SJSA1 (cell line): ENCODE results near the gene POU3F4. TPM values are rescaled to one million over a fixed set of nuclear protein-coding genes. Genes with fewer than 3 reads are reported as not detected.

Experiments used
- DNase-seq, 2 experiments: peaks; one replicate each; pipeline ENCODE4 v3.0.0-alpha.2; 2015 to 2020; ENCODE audit warnings: low spot score in 2 of 2, low read depth in 1 of 2
- H3K27ac ChIP-seq: fragments of 250-450 bp; sonication (Bioruptor Pico); 2 replicates; pipeline ENCODE4 v1.5.1; 2020; ENCODE audit warnings: mild to moderate bottlenecking, moderate library complexity
- H3K27me3 ChIP-seq: fragments of 250-450 bp; sonication (Bioruptor Pico); replicated peaks from 2 replicates; pipeline ENCODE4 v1.5.1; 2020; ENCODE audit warnings: mild to moderate bottlenecking, moderate library complexity
- H3K36me3 ChIP-seq: fragments of 250-450 bp; sonication (Bioruptor Pico); 2 replicates; pipeline ENCODE4 v1.5.1; 2020; ENCODE audit warnings: mild to moderate bottlenecking
- H3K4me1 ChIP-seq: fragments of 250-450 bp; sonication (Bioruptor Pico); replicated peaks from 2 replicates; pipeline ENCODE4 v1.6.1; 2021; ENCODE audit warnings: mild to moderate bottlenecking
- H3K4me3 ChIP-seq: fragments of 250-450 bp; sonication (Bioruptor Pico); 2 replicates; pipeline ENCODE4 v1.5.1; 2020; ENCODE audit warnings: mild to moderate bottlenecking
- H3K9me3 ChIP-seq: fragments of 250-450 bp; sonication (Bioruptor Pico); replicated peaks from 2 replicates; pipeline ENCODE4 v1.5.1; 2020; ENCODE audit warnings: mild to moderate bottlenecking
- total RNA-seq: library from RNA; depleted of rRNA; stranded (reverse); fragments of >200 nt; shearing (Covaris generic); gene quantifications from 2 replicates; pipeline ENCODE4 v1.2.3, GENCODE V29; 2014; rRNA removed

Gene POU3F4
- not detected in 2 replicates for total RNA-seq

DNA sequence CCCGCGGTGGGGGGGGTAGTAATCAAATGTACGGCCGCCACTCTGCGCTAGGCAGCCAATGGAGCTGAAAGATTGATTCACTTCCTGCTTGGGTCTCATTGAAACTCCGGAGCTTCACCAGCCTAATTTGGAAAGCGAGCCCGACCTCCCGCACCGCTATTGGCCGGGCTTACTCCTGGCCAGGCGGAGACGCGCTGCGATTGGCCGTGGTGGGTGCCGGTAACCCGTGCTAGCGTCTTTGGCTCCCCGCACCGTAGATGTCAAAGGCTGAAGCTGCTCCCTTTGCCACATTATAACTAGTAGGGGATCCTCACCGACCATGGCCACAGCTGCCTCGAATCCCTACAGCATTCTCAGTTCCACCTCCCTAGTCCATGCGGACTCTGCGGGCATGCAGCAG, at the start of gene POU3F4:
Gene POU3F4, plus strand, starts transcription at position 285 of the 400 bp plus-strand sequence. Its CDS starts 35 bp downstream, at position 320.
- no peaks in the 10 kb centered on the region for H3K27me3 ChIP-seq
- no peaks in the 10 kb centered on the region for H3K9me3 ChIP-seq
- no peak within 1 kb of the TSS for H3K27ac ChIP-seq
- no peaks in the 10 kb centered on the region for H3K4me1 ChIP-seq
- no peak within 1 kb of the TSS for H3K4me3 ChIP-seq
- no peak for DNase-seq
- no peaks in the 10 kb centered on the region for H3K36me3 ChIP-seq

DNA sequence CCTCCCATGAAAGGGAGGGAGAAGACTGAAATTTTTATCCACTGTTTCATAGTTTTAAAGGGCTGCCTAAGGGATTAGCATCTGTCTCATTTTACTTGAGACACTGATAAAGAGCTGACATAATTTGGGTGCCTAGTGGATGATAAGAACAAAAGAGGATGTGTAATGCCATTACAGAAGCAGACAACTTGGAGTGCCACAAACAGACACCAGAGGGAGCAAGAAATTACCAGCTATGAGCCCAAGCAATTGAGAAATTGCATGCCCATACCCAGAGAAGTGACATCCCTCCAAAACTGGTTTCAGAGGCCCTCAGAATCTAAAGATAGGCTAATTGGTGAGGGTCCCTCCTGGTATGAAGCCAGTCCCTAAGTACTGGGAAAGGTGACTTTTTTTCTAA, 38.5 kb upstream of the POU3F4 start:
- Histone ChIP-seq H3K27me3 (no peaks in the 10 kb centered on the region), H3K4me1 (no peaks in the 10 kb centered on the region), H3K4me3 (no peak overlapping the region), H3K36me3 (no peaks in the 10 kb centered on the region), H3K9me3 (no peaks in the 10 kb centered on the region), H3K27ac (no peak overlapping the region)
- DNase-seq, result no peak

DNA sequence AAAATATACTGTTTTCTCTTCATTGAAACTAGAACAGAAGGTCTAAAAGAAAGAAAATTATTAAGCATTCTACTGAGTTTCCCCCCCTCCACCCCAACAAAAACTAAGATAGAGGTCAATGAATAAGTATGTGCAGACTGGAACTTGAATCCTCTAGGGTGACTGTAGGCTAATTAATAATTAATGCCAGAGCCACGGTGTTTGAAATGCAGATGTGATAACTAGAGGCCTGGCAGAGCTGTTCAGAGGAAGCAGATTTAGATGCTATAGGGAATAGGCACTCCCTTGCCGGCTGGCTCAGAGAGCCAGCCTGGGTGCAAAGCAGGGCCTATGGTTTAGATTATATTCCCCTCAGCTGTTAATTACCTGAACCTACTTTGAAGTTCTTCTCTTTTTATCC, 12.2 kb upstream of the POU3F4 start:
- no peaks in the 10 kb centered on the region for H3K4me1 ChIP-seq
- H3K27me3 ChIP-seq, result no peaks in the 10 kb centered on the region
- no peak overlapping the region for H3K4me3 ChIP-seq
- H3K9me3 ChIP-seq, result no peaks in the 10 kb centered on the region
- no peak for DNase-seq
- no peaks in the 10 kb centered on the region for H3K36me3 ChIP-seq
- H3K27ac ChIP-seq, result no peak overlapping the region

DNA sequence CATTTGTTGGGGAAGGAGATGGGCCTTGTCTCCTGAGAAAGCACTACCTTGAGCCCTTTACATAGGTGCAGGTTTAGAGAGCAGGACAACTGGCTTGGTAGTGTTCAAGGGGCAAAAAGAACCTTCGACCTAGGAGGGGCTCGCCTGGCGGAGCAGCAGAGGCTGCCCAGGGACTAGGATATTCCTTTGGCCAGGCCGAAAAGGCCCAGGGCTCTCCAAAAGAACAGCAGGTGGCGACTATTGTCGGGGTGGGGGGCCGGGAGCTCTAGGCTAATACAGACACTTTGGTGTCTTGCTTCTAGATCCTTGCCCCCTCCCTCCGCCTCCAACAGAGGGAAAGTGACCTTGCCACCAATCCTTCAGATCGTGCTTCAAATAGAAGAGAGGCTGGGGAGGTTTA, 7.1 kb upstream of the POU3F4 start:
- DNase-seq, result no peak
- Histone ChIP-seq H3K36me3 (no peaks in the 10 kb centered on the region), H3K9me3 (no peaks in the 10 kb centered on the region), H3K27ac (no peak overlapping the region), H3K4me3 (no peak overlapping the region), H3K27me3 (no peaks in the 10 kb centered on the region), H3K4me1 (no peaks in the 10 kb centered on the region)

DNA sequence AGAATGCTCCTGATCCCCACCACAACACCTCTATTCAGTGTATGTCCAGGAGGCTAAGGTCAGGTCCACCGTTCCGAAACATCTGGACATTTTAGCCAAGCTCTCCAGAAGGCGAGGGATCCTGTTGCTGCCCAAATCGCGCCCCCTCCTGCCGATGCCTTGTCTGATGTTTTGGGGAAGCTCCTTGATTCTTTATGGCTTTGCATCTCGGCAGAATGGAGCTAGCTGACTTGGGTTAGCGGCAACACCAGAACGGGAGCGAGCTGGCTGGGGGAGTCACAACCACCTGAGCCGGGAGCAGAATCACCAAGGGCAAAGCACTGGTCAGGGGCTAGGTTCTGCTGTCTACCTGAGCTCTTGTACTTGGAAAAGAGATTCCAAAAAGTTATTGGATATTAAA, 6.6 kb upstream of the POU3F4 start:
- Histone ChIP-seq H3K4me3 (no peak overlapping the region), H3K27ac (no peak overlapping the region), H3K27me3 (no peaks in the 10 kb centered on the region), H3K4me1 (no peaks in the 10 kb centered on the region), H3K9me3 (no peaks in the 10 kb centered on the region), H3K36me3 (no peaks in the 10 kb centered on the region)
- DNase-seq, result no peak

DNA sequence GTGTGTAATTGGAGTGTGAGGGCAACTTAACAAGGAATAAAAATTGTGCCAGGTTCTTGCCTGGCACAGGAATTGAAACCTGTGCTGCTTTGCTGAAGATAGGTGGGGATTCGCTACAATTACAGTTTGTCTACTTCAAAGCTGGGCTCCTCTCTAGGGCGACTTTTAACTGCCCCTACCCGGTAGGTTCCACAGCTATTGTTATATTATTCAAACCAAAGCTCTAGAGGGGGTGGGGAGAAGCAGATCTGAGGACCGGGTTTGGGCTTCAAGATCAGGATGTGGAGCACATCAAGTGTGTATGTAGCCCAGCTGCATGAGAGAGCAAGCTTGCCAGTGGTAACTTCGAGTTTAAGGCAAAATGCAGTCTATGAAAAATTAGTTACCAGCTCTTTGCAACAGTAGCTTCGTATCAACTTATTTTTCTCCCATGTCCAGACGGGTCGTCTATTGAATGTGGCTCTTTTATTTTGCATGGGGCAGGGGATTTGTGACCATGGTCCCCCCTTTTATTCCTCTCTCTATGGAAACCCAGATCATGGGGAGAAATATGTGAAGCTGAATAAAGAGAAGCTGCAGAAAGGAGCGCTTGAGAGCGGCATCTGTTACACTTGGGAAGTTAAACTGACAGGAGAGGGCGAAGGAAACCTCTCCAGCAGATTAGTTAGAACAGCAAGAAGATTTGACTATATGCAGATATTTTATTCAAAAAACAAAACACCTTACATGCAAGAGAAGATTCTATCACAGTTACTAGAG, 3.2 kb upstream of the POU3F4 start:
- Histone ChIP-seq H3K4me3 (no peak overlapping the region), H3K9me3 (no peaks in the 10 kb centered on the region), H3K36me3 (no peaks in the 10 kb centered on the region), H3K4me1 (no peaks in the 10 kb centered on the region), H3K27me3 (no peaks in the 10 kb centered on the region), H3K27ac (no peak overlapping the region)
- no peak for DNase-seq

DNA sequence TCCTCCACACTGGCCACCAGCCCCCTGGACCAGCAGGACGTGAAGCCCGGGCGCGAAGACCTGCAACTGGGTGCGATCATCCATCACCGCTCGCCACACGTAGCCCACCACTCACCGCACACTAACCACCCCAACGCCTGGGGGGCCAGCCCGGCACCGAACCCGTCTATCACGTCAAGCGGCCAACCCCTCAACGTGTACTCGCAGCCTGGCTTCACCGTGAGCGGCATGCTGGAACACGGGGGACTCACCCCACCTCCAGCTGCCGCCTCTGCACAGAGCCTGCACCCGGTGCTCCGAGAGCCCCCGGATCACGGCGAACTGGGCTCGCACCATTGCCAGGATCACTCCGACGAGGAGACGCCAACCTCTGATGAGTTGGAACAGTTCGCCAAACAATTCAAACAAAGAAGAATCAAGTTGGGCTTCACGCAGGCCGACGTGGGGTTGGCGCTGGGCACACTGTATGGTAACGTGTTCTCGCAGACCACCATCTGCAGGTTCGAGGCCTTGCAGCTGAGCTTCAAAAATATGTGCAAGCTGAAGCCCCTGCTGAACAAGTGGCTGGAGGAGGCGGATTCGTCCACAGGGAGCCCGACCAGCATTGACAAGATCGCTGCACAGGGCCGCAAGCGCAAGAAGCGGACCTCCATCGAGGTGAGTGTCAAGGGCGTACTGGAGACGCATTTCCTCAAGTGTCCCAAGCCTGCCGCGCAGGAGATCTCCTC, 600 bp downstream of the POU3F4 start:
- Histone ChIP-seq H3K4me3 (no peak overlapping the region), H3K4me1 (no peaks in the 10 kb centered on the region), H3K27me3 (no peaks in the 10 kb centered on the region), H3K36me3 (no peaks in the 10 kb centered on the region), H3K27ac (no peak overlapping the region), H3K9me3 (no peaks in the 10 kb centered on the region)
- no peak for DNase-seq

DNA sequence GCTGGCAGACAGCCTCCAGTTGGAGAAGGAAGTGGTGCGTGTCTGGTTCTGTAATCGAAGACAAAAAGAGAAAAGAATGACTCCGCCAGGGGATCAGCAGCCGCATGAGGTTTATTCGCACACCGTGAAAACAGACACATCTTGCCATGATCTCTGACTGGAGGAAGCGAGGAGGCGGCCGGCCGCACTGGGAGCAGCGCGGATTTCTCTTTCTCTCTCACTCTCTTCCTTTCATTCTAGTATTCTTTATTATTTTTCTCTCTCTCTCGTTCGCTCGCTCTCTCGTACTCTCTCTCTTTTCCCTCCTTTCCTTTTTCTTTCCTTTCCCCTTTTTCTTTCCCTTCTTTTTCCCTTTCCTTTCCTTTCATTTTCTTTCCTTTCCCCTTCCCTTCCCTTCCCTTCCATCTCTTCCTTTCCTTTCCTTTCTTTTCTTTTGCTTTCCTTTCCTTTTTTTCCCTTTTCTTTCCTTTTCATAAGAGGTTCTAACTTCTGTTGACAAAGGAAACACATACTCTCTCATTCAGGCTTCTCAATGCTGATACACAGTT, 1.2 kb downstream of the POU3F4 start:
- Histone ChIP-seq H3K36me3 (no peaks in the 10 kb centered on the region), H3K4me1 (no peaks in the 10 kb centered on the region), H3K9me3 (no peaks in the 10 kb centered on the region), H3K27ac (no peak overlapping the region), H3K27me3 (no peaks in the 10 kb centered on the region), H3K4me3 (no peak overlapping the region)
- DNase-seq, result no peak

DNA sequence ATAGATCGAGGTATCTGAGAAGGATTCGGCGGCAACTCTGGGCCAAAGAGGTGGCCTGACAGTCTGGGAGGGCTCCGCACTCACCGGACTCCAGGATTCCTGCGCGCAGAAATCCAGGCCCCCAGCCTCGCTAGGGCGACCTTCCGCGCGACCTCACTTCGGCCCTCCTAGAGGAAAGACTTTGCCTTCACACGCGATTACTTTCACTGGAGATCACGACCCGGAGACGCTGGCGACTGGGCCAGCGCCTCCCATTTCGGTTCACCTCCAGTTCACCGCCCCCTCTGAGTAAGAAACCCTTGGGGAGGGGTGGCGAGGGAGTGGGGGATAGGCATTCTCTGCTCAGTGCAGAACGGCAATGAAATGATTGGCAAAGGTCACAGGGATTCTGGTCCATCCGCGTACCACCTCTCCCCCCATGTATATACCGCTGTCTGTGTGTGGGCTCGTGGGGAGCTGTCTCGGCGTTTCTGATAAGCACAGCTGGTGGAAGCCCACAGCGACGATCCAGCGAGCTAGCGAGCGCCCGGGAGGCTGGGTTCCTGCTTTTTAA, 2.5 kb downstream of the POU3F4 start:
- Histone ChIP-seq H3K27ac (no peak overlapping the region), H3K27me3 (no peaks in the 10 kb centered on the region), H3K36me3 (no peaks in the 10 kb centered on the region), H3K4me1 (no peaks in the 10 kb centered on the region), H3K9me3 (no peaks in the 10 kb centered on the region), H3K4me3 (no peak overlapping the region)
- DNase-seq, result no peak

DNA sequence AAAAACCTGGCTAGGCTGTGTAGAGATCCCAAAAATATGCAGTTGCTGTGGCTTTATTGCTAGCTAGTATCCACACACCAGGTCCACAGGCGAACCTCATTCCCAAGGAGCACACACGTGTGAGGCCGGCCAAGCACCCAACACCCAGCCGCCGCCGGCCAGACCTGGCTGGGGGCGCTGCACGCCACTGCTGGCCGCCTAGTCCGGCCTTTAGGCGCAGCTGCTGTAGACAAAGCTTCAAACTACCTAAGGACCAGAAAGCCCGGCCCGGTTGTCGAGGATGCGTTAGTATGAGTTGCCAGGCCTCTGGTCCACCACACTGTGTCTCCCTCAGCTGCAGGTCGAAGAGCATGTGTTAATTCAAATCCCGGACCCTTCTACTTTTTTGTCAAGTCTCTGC, 3.1 kb downstream of the POU3F4 start:
- Histone ChIP-seq H3K27me3 (no peaks in the 10 kb centered on the region), H3K27ac (no peak overlapping the region), H3K36me3 (no peaks in the 10 kb centered on the region), H3K4me1 (no peaks in the 10 kb centered on the region), H3K4me3 (no peak overlapping the region), H3K9me3 (no peaks in the 10 kb centered on the region)
- no peak for DNase-seq

DNA sequence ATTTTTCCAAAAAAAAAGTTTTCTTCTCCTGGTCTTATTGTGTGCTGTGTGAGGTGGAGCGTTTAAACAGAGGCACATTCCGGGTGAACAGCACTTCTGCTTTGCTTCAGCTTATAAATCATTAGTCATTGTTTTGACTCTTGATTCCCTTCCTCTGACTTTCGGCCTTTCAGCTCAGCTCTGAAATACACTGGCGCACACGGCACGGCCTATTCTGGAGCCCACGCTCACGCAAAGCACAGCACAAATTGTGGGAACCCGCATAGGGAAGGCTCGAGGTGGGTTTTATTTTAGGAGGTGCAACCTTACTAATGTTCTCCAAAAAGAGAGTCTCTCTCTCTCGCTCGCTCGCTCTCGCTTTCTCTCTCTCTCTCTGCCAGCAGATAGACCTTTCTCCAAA, 4.0 kb downstream of the POU3F4 start:
- H3K27ac ChIP-seq, result no peak overlapping the region
- DNase-seq, result no peak

DNA sequence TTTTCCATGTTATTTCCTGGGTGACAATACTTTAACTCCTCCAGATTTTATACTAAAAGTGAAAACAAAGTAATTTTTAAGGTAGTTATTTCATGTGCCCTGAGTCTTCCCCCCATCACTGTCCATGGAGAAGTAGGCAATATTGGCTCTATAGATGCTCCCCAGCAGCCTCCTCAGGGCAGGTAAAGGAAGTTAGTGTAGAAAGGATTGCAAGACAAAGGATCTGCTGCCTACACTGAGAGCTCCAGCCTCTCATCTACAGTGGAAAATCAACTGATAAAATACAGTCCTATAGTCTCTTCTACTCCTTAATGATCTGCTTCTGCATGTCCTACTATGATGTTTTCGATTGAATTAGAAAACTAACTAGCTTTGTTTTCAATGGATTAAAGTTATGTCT, 8.5 kb downstream of the POU3F4 start:
- H3K27me3 ChIP-seq, result no peaks in the 10 kb centered on the region
- H3K4me1 ChIP-seq, result no peaks in the 10 kb centered on the region
- no peak for DNase-seq
- H3K27ac ChIP-seq, result no peak overlapping the region
- no peaks in the 10 kb centered on the region for H3K36me3 ChIP-seq
- no peak overlapping the region for H3K4me3 ChIP-seq
- no peaks in the 10 kb centered on the region for H3K9me3 ChIP-seq

More for the DNA sequence above, 4.0 kb downstream of the POU3F4 start:
- no peak overlapping the region for H3K4me3 ChIP-seq
- H3K9me3 ChIP-seq, result no peaks in the 10 kb centered on the region
- no peaks in the 10 kb centered on the region for H3K4me1 ChIP-seq
- H3K36me3 ChIP-seq, result no peaks in the 10 kb centered on the region
- no peaks in the 10 kb centered on the region for H3K27me3 ChIP-seq

DNA sequence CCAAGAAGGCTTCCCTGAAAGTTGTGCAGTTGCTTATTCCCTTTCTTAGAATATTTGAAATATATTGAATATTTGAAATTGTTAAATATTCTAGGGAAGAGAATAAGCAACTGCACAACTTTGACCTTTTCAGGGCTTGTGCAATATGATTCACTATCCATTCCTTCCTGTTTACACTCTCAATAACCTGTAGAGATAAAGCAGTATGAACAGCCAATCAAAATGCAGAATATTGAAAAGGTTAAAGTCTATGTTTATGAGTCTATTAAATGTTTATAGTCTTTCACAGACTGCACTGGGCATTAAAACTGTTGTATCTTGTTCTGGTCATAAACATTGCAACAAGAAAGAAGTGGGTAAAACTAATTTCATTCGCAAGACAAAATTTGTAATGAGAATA, 13.8 kb downstream of the POU3F4 start:
- Histone ChIP-seq H3K36me3 (no peaks in the 10 kb centered on the region), H3K4me3 (no peak overlapping the region), H3K9me3 (no peaks in the 10 kb centered on the region), H3K27ac (no peak overlapping the region), H3K27me3 (no peaks in the 10 kb centered on the region), H3K4me1 (no peaks in the 10 kb centered on the region)
- DNase-seq, result no peak

DNA sequence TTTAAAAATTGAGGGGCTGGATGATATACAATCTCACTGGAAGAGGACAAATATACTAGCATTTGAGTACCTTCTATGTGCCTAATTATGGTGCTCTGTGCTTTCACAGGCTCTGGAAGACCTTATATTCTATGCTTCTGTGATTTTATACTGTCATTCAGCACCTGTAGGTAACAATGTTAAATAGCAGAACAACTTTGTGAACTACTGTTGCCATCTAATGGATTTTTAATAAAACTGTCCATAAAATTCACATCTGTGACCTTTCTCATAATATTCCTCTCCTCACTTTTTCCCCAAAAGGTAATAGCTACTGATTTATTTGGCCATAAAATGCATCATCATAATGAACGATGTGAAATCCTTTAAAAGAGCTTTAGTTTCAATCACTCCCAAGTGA, 21.9 kb downstream of the POU3F4 start:
- no peaks in the 10 kb centered on the region for H3K9me3 ChIP-seq
- no peaks in the 10 kb centered on the region for H3K36me3 ChIP-seq
- no peaks in the 10 kb centered on the region for H3K4me1 ChIP-seq
- no peak for DNase-seq
- no peak overlapping the region for H3K27ac ChIP-seq
- no peak overlapping the region for H3K4me3 ChIP-seq
- H3K27me3 ChIP-seq, result no peaks in the 10 kb centered on the region
